NT2/D1 (cell line): ENCODE measurements around the gene SIT1.

ENCODE experiments used
- SUZ12 ChIP-seq: IDR thresholded peaks from 2 replicates; pipeline ENCODE4 v1.6.1; 2011; ENCODE audit not compliant: insufficient read length, insufficient read depth; ENCODE audit errors: extremely low read depth
- YY1 ChIP-seq: IDR thresholded peaks from 2 replicates; pipeline ENCODE4 v1.6.1; 2011; ENCODE audit not compliant: insufficient read length, insufficient read depth
- ZNF274 ChIP-seq: IDR thresholded peaks from 2 replicates; pipeline ENCODE4 v1.6.1; 2011; ENCODE audit warnings: mild to moderate bottlenecking, low read depth, low read length

DNA sequence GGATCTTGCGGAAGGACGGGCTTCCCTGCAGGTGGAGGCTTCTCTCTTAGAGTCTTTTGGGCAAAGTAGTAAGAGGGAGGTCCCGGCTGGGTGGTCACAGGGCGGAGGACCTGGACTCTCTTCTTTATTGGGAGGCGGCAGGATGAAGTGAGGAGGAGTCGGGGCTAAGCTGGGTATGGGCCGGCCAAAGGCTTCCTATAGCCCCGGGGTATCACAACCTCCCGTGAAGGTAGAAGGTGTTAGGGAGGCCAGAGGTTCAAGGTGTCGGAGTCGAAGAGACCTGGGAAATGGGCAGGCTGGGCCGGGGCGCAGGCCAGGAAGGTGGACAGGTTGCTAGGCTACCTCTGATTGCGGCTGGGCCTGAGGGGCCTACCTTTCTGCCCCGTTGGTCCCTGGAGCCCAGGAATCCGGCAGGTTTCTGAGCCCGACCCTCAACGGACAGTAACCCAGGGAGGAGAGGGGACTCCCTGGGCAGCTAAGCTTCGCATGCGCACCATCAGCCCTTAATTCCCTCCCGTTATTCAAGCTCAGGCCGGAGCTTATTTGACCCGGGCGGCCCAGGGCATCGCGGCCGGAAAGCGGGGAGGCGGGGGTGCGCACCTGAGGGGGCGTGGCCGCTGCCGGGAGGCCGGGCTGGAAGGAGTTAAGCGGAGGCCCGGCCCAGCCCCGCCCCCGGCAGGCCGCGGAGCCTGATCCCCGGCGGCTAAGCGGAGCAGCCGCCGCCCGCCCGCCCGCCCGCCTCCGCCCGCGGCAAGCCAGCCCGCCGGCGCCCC lies 46.0 kb downstream of the SIT1 start, which contains the start of gene TESK1:
- TF ChIP-seq SUZ12: no peak
- TF ChIP-seq ZNF274: no peak
- TF ChIP-seq YY1: no peak
